GM12892 (cell line): ENCODE measurements around the gene POU2F3.

Experiments
- POLR2A ChIP-seq: IDR thresholded peaks from 2 replicates; pipeline ENCODE4 v1.6.1; 2011; ENCODE audit warnings: low read depth, low read length, control low read depth
- POLR2AphosphoS5 ChIP-seq: IDR thresholded peaks from 2 replicates; pipeline ENCODE4 v1.6.1; 2011; ENCODE audit warnings: low read depth, low read length, control low read depth
- TAF1 ChIP-seq: IDR thresholded peaks from 2 replicates; pipeline ENCODE4 v1.6.1; 2011; ENCODE audit warnings: low read depth, mild to moderate bottlenecking, control low read depth, low read length, borderline replicate concordance

DNA sequence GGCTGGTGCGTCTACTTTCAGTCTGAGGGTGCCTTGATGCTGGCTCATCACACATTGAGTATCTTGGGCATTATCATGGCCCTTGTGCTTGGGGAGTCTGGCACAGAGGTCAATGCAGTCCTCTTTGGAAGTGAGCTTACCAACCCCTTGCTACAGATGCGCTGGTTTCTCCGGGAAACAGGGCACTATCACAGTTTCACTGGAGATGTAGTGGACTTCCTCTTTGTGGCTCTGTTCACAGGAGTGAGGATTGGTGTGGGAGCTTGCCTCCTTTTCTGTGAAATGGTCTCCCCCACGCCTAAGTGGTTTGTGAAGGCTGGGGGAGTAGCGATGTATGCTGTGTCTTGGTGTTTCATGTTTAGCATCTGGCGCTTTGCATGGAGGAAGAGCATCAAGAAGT, 90.1 kb downstream of the POU2F3 start:
- TF ChIP-seq POLR2A (no peak), TAF1 (no peak), POLR2AphosphoS5 (no peak)
